Vagina (tissue), 2 donors: ENCODE measurements around the gene PLA2G12A.

ENCODE experiments used
- CTCF ChIP-seq, 3 experiments: fragments of 450-650 bp in 2 of 3; fragments of 200-600 bp in 1 of 3; sonication (generic) in 1 of 3; IDR thresholded peaks; one replicate each; pipeline ENCODE4 v1.5.1; 2017 to 2019; ENCODE audit warnings: antibody characterized with exemption in 3 of 3, mild to moderate bottlenecking in 2 of 3, moderate library complexity in 2 of 3
- POLR2A ChIP-seq, 2 donors: fragments of 450-650 bp; IDR thresholded peaks; one replicate each; pipeline ENCODE4 v1.6.1; 2017; ENCODE audit warnings: antibody characterized with exemption in 2 of 2, mild to moderate bottlenecking in 2 of 2, moderate library complexity in 2 of 2

GRCh38 chr4:109723110-109723509, 6.8 kb downstream of the PLA2G12A start:
- TF ChIP-seq CTCF (IDR thresholded peaks at IDR 0.05) = no peak
- TF ChIP-seq POLR2A (IDR thresholded peaks at IDR 0.05) = no peak
